ENCODE data around the gene RNF157.
A peak's percentile ranks its signal among the peaks of the same experiment; 100 is the strongest.
"Not testable (repeated sequence)": the region's sequence is repeated elsewhere in the genome, so short reads cannot be mapped to it uniquely, and the experiment has no call there.

The RNF157 gene

DNA sequence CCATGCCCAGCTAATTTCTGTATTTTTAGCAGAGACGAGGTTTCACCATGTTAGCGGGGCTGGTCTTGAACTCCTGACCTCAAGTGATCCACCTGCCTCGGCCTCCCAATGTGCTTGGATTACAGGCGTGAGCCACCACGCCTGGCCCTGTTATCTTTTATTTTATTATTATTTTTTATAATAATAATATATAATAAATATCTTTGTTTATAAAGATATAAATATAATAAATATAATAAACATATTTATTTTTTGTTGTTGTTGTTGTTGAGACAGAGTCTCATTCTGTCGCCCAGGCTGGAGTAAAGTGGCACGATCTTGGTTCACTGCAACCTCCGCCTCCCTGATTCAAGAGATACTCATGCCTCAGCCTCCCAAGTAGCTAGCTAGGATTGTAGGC lies 7.0 kb upstream of the RNF157 start:
- TF ChIP-seq, protein P1, sequence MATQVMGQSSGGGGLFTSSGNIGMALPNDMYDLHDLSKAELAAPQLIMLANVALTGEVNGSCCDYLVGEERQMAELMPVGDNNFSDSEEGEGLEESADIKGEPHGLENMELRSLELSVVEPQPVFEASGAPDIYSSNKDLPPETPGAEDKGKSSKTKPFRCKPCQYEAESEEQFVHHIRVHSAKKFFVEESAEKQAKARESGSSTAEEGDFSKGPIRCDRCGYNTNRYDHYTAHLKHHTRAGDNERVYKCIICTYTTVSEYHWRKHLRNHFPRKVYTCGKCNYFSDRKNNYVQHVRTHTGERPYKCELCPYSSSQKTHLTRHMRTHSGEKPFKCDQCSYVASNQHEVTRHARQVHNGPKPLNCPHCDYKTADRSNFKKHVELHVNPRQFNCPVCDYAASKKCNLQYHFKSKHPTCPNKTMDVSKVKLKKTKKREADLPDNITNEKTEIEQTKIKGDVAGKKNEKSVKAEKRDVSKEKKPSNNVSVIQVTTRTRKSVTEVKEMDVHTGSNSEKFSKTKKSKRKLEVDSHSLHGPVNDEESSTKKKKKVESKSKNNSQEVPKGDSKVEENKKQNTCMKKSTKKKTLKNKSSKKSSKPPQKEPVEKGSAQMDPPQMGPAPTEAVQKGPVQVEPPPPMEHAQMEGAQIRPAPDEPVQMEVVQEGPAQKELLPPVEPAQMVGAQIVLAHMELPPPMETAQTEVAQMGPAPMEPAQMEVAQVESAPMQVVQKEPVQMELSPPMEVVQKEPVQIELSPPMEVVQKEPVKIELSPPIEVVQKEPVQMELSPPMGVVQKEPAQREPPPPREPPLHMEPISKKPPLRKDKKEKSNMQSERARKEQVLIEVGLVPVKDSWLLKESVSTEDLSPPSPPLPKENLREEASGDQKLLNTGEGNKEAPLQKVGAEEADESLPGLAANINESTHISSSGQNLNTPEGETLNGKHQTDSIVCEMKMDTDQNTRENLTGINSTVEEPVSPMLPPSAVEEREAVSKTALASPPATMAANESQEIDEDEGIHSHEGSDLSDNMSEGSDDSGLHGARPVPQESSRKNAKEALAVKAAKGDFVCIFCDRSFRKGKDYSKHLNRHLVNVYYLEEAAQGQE (IDR thresholded peaks at IDR 0.05; ENCODE audit: insufficient replicate concordance, low read depth), result no peak
- TF ChIP-seq POLR2AphosphoS5 (IDR thresholded peaks at IDR 0.05; ENCODE audit: low read depth), result no peak
- no peak for TF ChIP-seq SPI1 (IDR thresholded peaks at IDR 0.05; ENCODE audit: borderline replicate concordance, low read depth)
- TF ChIP-seq GABPA (IDR thresholded peaks at IDR 0.05; ENCODE audit: low read depth), result no peak
- TF ChIP-seq, protein P2, sequence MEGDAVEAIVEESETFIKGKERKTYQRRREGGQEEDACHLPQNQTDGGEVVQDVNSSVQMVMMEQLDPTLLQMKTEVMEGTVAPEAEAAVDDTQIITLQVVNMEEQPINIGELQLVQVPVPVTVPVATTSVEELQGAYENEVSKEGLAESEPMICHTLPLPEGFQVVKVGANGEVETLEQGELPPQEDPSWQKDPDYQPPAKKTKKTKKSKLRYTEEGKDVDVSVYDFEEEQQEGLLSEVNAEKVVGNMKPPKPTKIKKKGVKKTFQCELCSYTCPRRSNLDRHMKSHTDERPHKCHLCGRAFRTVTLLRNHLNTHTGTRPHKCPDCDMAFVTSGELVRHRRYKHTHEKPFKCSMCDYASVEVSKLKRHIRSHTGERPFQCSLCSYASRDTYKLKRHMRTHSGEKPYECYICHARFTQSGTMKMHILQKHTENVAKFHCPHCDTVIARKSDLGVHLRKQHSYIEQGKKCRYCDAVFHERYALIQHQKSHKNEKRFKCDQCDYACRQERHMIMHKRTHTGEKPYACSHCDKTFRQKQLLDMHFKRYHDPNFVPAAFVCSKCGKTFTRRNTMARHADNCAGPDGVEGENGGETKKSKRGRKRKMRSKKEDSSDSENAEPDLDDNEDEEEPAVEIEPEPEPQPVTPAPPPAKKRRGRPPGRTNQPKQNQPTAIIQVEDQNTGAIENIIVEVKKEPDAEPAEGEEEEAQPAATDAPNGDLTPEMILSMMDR (IDR thresholded peaks at IDR 0.05; ENCODE audit: insufficient read depth, low read length), result no peak
- no peak overlapping the region for H3K4me3 ChIP-seq (replicated peaks; ENCODE audit: insufficient read depth, low read length)
- no peaks in the 10 kb centered on the region for H3K27me3 ChIP-seq (ENCODE audit: insufficient read depth, poor library complexity, severe bottlenecking)
- H3K27ac ChIP-seq (replicated peaks), result peak overlapping the region; percentile 56
- DNase-seq (ENCODE audit: low read depth in 1 of 2, low spot score in 1 of 2), result no peak

DNA sequence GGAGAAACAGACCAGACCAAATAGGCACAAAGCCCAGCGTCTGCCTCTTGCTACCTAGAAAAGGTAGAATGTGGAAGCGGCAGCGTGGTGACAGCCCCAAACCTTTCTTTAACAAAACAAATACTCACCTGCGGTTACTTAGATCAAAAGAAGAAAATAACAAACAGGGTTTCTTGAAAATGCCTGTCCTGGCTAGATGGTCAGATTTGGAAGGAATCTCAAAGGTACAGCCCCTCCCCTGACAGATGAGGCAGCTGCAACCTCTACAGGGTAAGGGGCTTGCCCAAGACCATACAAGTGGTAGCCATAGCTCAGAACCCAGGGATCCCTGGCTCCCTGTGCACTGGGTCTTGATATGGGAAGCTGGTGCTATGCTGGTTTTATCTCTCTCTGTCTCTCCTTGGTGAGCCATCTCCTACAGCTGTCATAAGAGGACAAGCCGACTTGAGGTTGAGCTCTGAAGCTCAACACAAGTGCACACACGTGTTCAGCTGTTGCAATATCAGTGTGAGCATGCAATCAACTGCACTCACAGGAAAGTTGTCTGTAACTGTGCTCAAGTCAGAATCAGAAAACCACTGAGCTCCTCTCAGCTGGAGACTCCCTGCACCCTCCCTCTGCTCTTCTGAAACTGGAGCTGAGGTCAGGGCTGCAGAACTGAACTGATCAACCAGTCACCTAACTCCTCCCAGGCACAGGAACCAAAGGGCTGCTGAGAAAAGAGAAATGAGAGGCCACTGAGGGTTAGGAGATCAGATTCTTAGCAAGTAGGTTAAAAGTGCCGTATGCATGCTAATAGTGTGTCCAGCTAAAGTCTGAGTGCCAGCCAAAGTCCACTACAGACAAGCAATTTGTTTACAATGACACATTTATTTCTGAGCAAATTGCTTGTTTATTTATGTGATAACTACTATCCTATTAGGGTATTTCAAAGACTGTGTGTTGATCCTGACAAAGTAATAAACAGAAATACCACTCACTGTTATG lies 6.1 kb upstream of the RNF157 start:
- Histone ChIP-seq H3K4me3 (replicated peaks; ENCODE audit: insufficient read depth, low read length) (no peak overlapping the region), H3K27ac (replicated peaks) (peak overlapping the region; percentile 56), H3K27me3 (ENCODE audit: insufficient read depth, poor library complexity, severe bottlenecking) (peaks cover under 1% of the 10 kb centered on the region)
- DNase-seq (ENCODE audit: low read depth in 1 of 2, low spot score in 1 of 2), result peak; percentile 94 to 97
- TF ChIP-seq POLR2AphosphoS5 (IDR thresholded peaks at IDR 0.05; ENCODE audit: low read depth), result peak; percentile 88
- TF ChIP-seq, protein P2 (IDR thresholded peaks at IDR 0.05; ENCODE audit: insufficient read depth, low read length), result no peak
- TF ChIP-seq SPI1 (IDR thresholded peaks at IDR 0.05; ENCODE audit: borderline replicate concordance, low read depth), result no peak
- TF ChIP-seq, protein P1 (IDR thresholded peaks at IDR 0.05; ENCODE audit: insufficient replicate concordance, low read depth), result no peak

DNA sequence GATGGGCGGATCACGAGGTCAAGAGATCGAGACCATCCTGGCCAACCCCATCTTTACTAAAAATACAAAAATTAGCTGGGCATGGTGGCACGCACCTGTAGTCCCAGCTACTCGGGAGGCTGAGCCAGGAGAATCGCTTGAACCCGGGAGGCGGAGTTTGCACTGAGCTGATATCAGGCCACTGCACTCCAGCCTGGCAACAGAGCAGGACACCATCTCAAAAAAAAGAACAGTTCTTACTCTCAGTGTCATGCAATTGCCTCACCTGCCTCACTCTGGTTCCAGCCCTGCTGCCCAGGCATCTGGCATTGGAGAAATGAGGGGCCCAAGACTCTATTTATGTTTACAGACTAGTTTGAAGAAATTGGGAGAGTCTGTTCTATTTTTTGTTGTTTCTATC lies 4.4 kb upstream of the RNF157 start:
- H3K27ac ChIP-seq (replicated peaks); H3K4me3 ChIP-seq (replicated peaks; ENCODE audit: insufficient read depth, low read length); DNase-seq (ENCODE audit: low read depth in 1 of 2, low spot score in 1 of 2): not testable (repeated sequence)
- H3K27me3 ChIP-seq (ENCODE audit: insufficient read depth, poor library complexity, severe bottlenecking), result peaks cover 11% of the 10 kb centered on the region

DNA sequence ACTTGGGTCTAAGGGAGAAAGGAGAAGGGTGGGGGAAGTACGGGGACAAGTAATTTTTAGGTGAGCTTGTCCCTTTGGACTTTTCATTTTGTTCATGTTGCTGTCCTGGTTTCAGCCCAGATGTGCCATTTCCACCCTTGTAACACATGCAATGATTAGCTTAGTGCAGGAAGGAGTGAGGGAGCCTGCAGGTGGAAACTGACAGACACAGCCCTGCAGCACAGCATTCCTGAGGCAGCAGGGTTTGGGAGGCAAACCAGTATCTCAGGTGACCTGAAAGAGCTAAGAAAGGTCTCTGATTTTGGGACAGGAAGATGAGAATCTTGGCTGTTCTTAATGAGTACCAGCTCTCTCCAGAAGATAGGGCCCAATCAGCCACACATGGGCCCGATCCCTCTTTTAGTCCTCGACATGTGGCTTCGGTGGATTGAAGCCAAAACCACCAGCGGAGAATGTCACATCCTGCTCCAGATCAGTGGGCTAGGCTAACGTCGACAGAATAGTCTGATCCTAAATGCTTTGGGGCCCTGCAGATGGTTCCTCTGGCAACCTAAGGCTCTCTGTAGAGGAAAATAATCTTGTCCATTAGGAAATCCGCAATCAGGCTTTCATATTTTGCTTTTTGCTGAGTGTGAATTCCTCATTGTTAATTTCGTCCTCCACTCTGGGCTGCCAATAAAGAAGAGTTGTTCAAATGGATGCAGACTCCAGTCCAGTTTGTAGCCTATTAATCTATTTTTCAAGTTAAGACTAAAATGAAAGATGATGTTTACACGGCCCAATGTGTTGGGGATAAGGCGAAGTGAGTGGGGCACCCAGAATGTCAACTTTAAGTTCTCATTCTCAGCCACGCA lies 3.8 kb upstream of the RNF157 start:
- no peak for DNase-seq (ENCODE audit: low read depth in 1 of 2, low spot score in 1 of 2)
- TF ChIP-seq SPI1 (IDR thresholded peaks at IDR 0.05; ENCODE audit: borderline replicate concordance, low read depth) (no peak), POLR2AphosphoS5 (IDR thresholded peaks at IDR 0.05; ENCODE audit: low read depth) (no peak)
- Histone ChIP-seq H3K27ac (replicated peaks) (no peak overlapping the region), H3K27me3 (ENCODE audit: insufficient read depth, poor library complexity, severe bottlenecking) (peaks cover 15% of the 10 kb centered on the region), H3K4me3 (replicated peaks; ENCODE audit: insufficient read depth, low read length) (no peak overlapping the region)

Data from HL-60 (cell line).